Stimulated activated CD8-positive, alpha-beta memory T cell treated with anti-CD3 and anti-CD28 coated beads, Interleukin-4, amount 100 ng/mL, for 4 hours (primary cell): ENCODE measurements around the gene TRPC5OS.

Experiments used
- DNase-seq, 2 donors: peaks; one replicate each; pipeline ENCODE4 v3.0.0-alpha.2; 2020; ENCODE audit warnings: low read depth in 2 of 2, low spot score in 1 of 2

TRPC5OS gene

DNA sequence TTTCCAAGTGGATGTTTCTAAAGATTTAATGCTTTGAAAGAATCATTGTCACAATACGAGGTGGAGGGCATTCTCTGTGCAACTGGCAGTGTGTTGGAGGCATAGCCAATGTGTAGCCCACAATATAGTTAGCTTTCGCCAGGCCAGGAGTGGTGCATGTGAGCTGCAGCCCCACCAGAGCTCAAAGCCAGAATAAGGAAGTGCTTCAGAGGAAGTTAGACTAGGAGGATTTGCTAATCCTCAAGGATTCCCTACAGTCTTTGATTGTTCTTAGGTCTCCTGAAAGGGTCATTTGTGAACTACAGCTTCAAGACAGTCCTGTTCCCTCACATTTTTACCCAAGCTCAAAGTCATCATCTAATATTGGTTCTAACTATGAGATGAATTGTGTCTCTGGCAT, 16.4 kb downstream of the TRPC5OS start:
- no peak for DNase-seq

DNA sequence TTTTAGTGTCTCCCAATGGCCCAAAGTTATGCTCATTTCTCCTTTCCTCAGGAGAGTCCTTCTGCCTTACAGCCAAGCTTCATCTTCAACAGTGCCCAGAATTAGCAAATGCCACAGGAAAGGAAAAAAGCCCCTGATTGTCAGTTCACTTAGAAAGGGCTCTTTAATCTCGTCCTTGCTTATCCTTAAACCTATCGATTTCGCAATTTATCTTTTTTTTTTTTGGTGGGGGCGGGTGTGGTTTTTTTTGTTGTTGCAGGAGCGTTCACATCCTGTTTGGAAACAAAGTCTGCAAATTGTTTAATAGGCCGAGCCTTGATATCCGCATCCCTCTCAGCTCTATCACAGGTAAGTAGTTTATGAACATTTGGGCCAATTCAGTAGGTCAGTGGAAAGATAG, 20.2 kb downstream of the TRPC5OS start:
- DNase-seq: no peak

DNA sequence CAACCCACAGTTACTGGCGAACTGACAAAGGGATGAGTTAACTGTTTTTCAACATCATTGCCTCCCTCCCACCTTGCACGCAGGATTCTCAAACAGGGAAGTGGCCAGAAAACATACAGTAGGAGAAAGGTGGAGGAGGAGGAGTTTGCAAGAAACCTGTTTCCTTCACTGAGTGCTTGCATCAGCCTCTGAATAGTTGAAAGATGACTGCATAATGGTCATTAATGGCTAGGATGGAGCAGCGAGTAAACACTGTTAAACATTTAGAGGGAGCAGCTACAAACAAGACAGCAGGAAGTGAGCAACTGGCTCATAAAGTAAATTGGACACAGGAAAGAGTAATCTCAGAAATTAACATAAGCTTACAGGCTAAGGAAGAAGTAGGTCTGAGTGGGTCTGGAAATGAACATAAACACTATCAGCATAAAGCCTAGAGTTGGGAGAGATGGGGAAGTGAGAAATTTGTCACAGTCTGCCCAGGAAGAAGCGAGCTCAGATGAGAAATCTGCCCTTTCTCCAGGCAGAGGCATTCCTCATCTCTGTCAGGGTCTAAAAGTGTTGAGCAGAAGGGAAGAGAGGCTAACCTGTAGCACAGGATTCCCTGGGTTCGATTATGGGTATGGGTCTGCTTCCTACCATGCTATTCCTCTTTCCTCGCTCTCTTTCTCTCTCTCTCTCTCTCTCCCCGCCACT, 38.6 kb downstream of the TRPC5OS start:
- no peak for DNase-seq

DNA sequence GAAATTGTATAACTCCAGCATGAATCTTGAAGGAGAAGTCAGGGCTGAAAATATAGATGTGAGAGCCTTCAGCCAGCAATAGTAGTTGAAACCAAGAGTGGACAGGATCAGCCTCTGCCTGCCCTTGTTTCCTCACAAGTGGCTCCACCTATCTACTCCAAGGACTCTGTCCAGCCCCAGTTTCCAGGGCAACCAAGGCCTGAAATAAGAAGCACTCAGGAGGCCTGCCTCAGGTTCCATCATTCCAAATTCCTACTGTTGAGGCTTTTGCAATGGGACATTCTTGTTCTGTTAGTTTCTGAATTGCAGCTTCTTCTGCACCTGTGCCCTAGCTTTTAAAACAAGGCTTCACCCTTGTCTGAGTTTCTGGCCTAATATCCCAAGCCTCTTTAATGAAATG, 41.6 kb downstream of the TRPC5OS start:
- no peak for DNase-seq

DNA sequence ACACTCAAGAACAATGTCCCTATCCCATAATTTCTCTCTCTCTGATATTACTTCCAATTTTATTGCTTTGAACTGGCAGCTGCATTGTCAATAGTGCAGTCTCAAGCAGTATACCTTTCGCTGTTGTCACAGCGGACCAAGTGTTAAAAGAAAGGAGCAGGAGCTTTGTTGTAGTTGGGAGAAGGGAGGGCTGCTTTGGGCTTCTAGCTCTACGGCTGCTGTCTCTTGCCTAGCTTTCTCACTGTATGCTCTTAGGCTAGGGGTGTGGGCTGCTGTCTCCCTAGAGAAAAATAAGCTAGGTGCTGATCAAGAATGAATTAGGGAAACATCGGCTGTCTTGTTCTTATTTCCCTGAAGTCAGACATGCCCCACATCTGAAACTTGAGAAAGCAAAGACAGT, 52.5 kb downstream of the TRPC5OS start:
- DNase-seq: no peak
